Loucy (cell line): ENCODE measurements around the gene ANO2.

Experiments
- EZH2phosphoT487 ChIP-seq: fragments of 200-600 bp; IDR thresholded peaks from 2 replicates; pipeline ENCODE4 v1.6.1; 2018; ENCODE audit warnings: antibody characterized with exemption, mild to moderate bottlenecking, moderate library complexity, borderline replicate concordance
- TF ChIP-seq, protein P1 (sequence below): fragments of 200-600 bp; sonication (generic); conservative IDR thresholded peaks from 2 replicates; pipeline ENCODE4 v1.5.1; 2014; ENCODE audit warnings: mild to moderate bottlenecking, antibody characterized with exemption, low read length

DNA sequence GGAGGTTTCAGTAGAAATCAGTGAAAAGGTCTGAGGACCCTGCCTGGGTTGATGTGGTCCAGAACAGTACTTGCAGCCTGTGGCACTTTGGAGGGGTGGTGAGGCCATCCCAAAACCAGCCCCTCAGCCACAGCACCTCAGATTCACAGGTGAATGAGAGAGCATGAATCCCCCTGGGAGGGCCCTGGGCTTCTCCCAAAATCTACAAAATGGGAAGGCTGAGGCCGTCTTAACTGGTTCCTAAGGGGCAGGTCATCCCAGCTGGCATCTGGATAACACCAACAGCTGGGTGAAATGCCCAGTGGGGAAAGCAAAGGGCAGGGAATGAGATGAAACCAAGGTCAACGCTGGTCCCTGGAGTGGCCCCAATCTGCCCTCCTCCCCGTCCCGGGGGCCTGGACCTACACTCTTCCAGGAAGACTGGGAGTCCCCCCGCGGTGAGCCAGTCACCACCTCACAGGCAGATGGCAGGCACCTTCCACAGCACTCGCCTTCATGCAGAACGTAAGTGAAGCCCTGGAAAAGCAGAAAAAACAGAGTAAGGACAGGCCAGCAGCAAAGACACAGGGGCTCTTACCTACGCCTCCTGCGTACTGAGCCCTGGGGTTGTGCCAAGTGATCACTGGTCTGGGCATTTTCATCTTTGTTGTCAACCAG lies 26.3 kb upstream of the ANO2 start:
- TF ChIP-seq, protein P1, sequence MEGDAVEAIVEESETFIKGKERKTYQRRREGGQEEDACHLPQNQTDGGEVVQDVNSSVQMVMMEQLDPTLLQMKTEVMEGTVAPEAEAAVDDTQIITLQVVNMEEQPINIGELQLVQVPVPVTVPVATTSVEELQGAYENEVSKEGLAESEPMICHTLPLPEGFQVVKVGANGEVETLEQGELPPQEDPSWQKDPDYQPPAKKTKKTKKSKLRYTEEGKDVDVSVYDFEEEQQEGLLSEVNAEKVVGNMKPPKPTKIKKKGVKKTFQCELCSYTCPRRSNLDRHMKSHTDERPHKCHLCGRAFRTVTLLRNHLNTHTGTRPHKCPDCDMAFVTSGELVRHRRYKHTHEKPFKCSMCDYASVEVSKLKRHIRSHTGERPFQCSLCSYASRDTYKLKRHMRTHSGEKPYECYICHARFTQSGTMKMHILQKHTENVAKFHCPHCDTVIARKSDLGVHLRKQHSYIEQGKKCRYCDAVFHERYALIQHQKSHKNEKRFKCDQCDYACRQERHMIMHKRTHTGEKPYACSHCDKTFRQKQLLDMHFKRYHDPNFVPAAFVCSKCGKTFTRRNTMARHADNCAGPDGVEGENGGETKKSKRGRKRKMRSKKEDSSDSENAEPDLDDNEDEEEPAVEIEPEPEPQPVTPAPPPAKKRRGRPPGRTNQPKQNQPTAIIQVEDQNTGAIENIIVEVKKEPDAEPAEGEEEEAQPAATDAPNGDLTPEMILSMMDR = no peak
- TF ChIP-seq EZH2phosphoT487 = no peak
